ENCODE results near the gene GTF2A1. TPM values are rescaled to one million over a fixed set of nuclear protein-coding genes. Genes with fewer than 3 reads are reported as not detected.
A peak's percentile ranks its signal among the peaks of the same experiment; 100 is the strongest.

GTF2A1 gene
- total and polyA plus RNA-seq, 2 experiments from 2014 or later = 3.8 to 25.1 TPM

DNA sequence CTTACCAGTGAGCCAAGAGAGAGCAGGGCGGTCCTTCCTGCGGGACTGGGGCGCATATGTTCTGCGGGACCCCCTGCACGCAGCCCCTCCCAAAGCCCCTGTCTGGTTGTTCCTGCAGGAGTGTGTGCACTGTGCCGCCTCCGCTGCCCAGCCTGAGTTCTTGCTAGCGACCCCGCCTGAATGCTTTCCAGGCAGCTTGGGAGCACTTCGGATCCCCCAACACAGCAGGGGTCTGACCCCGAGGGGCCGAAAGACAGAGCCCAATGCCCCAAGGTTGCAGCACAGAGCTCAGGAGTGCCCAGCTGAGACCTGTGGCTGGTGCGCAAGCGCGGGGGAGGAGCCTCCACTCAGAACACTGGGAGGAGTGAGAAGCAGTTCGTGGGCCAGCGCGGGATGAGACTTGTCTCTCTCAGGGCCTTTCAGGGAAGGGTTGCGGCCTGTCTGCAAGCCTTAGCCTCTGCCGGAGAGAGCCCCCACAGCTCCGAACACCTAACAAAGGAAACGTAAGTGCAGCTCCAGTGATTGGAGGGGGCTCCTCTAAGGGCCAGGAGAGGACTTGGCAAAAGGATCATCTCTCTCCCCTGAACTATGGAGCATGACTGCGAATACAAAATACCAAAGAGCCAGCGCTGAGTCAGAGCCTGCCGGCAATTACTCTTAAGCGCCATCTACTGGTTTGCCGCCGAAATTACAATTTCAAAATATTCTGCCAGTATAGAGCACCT, 50.5 kb downstream of the GTF2A1 start:
- Histone ChIP-seq H3K79me2 (peaks cover 4% of the 10 kb centered on the region), H2AFZ (peak overlapping the region; percentile 88), H3K4me3 (peak overlapping the region; percentile 38), H3K4me2 (peak overlapping the region; percentile 96), H3K4me1 (ENCODE audit: insufficient read depth) (peaks cover 6% of the 10 kb centered on the region), H3K9me3 (ENCODE audit: low read depth) (no peaks in the 10 kb centered on the region), H3K9me2 (replicated peaks; ENCODE audit: insufficient read depth) (no peaks in the 10 kb centered on the region), H3K27me3 (no peaks in the 10 kb centered on the region), H3K27ac (peak overlapping the region; percentile 95), H3K36me3 (replicated peaks; ENCODE audit: insufficient read depth, low read depth) (no peaks in the 10 kb centered on the region), H4K20me1 (ENCODE audit: insufficient read depth, poor library complexity, severe bottlenecking) (no peaks in the 10 kb centered on the region)
- WGBS (ENCODE audit: low lambda C conversion rate, missing lambda C conversion rate) = under 1% methylated on average over 26 of the region's 28 CpGs
- TF ChIP-seq CTCF (IDR thresholded peaks at IDR 0.05; ENCODE audit: poor library complexity) = peak; percentile 90
- no peak for TF ChIP-seq EZH2phosphoT487 (IDR thresholded peaks at IDR 0.05; ENCODE audit: low read depth, severe bottlenecking, unreplicated experiment)
- DNase-seq (ENCODE audit: low spot score) = peak; percentile 95

GRCh38 chr14:81169711-81170103, 51.1 kb downstream of the GTF2A1 start:
- Histone ChIP-seq H3K4me3 (peak overlapping the region; percentile 38), H3K4me2 (peak overlapping the region; percentile 96), H3K4me1 (ENCODE audit: insufficient read depth) (peaks cover 6% of the 10 kb centered on the region), H3K79me2 (peaks cover 4% of the 10 kb centered on the region), H2AFZ (peak overlapping the region; percentile 88), H4K20me1 (ENCODE audit: insufficient read depth, poor library complexity, severe bottlenecking) (no peaks in the 10 kb centered on the region), H3K27me3 (no peaks in the 10 kb centered on the region), H3K36me3 (replicated peaks; ENCODE audit: insufficient read depth, low read depth) (no peaks in the 10 kb centered on the region), H3K9me3 (ENCODE audit: low read depth) (no peaks in the 10 kb centered on the region), H3K9me2 (replicated peaks; ENCODE audit: insufficient read depth) (no peaks in the 10 kb centered on the region), H3K27ac (peak overlapping the region; percentile 95)
- TF ChIP-seq EZH2 (IDR thresholded peaks at IDR 0.05; ENCODE audit: borderline replicate concordance) = no peak
- no peak for TF ChIP-seq EZH2phosphoT487 (IDR thresholded peaks at IDR 0.05; ENCODE audit: low read depth, severe bottlenecking, unreplicated experiment)
- TF ChIP-seq CTCF (IDR thresholded peaks at IDR 0.05; ENCODE audit: poor library complexity) = no peak
- 28% methylated on average over 10 of the region's 10 CpGs for WGBS (ENCODE audit: low lambda C conversion rate, missing lambda C conversion rate)
- peak; percentile 21 for DNase-seq (ENCODE audit: low spot score)

DNA sequence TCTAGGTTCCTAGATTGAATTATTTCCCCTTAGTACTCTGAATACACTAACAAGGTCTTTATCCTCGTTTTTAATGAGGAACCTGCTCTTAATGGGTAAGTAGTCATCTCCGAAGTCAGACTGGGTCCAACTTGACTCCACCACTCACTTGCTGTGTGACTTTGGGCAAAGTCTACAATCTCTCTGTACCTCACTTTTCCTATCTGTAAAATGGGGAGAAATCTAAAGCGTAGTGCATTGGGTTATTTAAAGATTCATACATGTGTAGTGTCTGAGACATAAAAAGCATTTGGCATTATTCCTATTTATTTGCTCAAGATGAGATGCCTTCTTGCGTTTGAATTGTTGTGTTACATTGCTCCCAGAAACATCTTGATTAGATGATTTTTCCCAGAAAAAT, 51.5 kb downstream of the GTF2A1 start:
- peak overlapping the region; percentile 88 for H2AFZ ChIP-seq
- H3K79me2 ChIP-seq = peaks cover 4% of the 10 kb centered on the region
- WGBS (ENCODE audit: low lambda C conversion rate, missing lambda C conversion rate) = 77% methylated on average over 4 of the region's 4 CpGs
- no peaks in the 10 kb centered on the region for H4K20me1 ChIP-seq (ENCODE audit: insufficient read depth, poor library complexity, severe bottlenecking)
- H3K27me3 ChIP-seq = no peaks in the 10 kb centered on the region
- H3K4me3 ChIP-seq = peak overlapping the region; percentile 38
- H3K4me2 ChIP-seq = peak overlapping the region; percentile 96
- H3K9me3 ChIP-seq (ENCODE audit: low read depth) = no peaks in the 10 kb centered on the region
- H3K4me1 ChIP-seq (ENCODE audit: insufficient read depth) = peaks cover 6% of the 10 kb centered on the region
- no peaks in the 10 kb centered on the region for H3K9me2 ChIP-seq (replicated peaks; ENCODE audit: insufficient read depth)
- DNase-seq (ENCODE audit: low spot score) = no peak
- TF ChIP-seq EZH2 (IDR thresholded peaks at IDR 0.05; ENCODE audit: borderline replicate concordance) (no peak), CTCF (IDR thresholded peaks at IDR 0.05; ENCODE audit: poor library complexity) (no peak), EZH2phosphoT487 (IDR thresholded peaks at IDR 0.05; ENCODE audit: low read depth, severe bottlenecking, unreplicated experiment) (no peak)
- H3K36me3 ChIP-seq (replicated peaks; ENCODE audit: insufficient read depth, low read depth) = no peaks in the 10 kb centered on the region
- peak overlapping the region; percentile 95 for H3K27ac ChIP-seq
